Choroid plexus epithelial cell (primary cell): ENCODE results near the gene ALKBH4.

Experiments used
- DNase-seq: peaks from one replicate; pipeline ENCODE4 v3.0.0-alpha.2; 2010; ENCODE audit warnings: low read depth
- H3K4me3 ChIP-seq: 2 replicates; pipeline ENCODE4 v1.5.1; 2011; ENCODE audit warnings: low read depth, mild to moderate bottlenecking, control low read depth, low read length, moderate library complexity
- TF ChIP-seq, protein P1 (sequence below): conservative IDR thresholded peaks from 2 replicates; pipeline ENCODE4 v1.5.1; 2011; ENCODE audit warnings: low read depth, mild to moderate bottlenecking, control low read depth, inconsistent platforms, low read length, moderate library complexity

ALKBH4 gene

DNA sequence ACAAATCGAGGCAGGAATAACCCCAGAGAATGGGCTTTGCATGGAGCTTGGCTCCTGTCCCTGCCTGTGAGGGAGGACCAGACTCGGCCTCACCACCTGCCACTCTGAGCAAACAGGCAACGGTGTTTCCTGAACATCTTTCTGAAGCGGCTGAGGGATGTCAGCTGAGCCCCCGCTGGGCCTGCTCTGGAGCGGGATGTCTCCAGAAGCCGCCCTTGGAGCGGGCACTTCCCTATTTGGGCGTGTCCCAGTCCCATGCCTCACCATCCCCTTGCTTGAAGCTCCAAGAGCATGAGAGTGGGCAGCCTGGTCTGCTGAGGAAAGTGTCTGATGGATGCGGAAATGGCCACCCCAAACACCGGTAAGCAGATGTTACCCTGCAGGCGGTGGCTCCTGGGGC is 10.2 kb downstream of the ALKBH4 start:
- TF ChIP-seq, protein P1, sequence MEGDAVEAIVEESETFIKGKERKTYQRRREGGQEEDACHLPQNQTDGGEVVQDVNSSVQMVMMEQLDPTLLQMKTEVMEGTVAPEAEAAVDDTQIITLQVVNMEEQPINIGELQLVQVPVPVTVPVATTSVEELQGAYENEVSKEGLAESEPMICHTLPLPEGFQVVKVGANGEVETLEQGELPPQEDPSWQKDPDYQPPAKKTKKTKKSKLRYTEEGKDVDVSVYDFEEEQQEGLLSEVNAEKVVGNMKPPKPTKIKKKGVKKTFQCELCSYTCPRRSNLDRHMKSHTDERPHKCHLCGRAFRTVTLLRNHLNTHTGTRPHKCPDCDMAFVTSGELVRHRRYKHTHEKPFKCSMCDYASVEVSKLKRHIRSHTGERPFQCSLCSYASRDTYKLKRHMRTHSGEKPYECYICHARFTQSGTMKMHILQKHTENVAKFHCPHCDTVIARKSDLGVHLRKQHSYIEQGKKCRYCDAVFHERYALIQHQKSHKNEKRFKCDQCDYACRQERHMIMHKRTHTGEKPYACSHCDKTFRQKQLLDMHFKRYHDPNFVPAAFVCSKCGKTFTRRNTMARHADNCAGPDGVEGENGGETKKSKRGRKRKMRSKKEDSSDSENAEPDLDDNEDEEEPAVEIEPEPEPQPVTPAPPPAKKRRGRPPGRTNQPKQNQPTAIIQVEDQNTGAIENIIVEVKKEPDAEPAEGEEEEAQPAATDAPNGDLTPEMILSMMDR, result no peak
- DNase-seq, result no peak
- H3K4me3 ChIP-seq, result no peak overlapping the region

DNA sequence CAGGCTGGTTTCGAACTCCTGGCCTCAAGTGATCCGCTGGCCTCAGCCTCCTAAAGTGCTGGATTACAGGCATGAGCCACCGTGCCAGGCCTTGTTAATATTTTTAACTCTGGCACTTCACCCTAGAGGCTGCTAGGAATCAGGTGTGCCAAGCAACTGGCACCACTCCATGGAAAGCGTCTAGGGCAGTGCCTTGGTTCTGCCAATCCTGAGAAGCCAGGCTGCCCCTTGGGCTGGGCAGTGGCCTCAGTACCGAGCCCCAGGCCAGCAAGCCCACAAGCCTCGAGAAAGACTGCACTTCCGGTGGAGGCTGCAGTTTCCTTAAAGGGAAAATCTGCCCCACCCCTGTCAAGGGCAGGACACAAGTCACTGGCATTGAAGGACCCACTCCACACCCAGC is 11.3 kb downstream of the ALKBH4 start:
- TF ChIP-seq, protein P1, result no peak
- no peak for DNase-seq
- H3K4me3 ChIP-seq, result no peak overlapping the region

DNA sequence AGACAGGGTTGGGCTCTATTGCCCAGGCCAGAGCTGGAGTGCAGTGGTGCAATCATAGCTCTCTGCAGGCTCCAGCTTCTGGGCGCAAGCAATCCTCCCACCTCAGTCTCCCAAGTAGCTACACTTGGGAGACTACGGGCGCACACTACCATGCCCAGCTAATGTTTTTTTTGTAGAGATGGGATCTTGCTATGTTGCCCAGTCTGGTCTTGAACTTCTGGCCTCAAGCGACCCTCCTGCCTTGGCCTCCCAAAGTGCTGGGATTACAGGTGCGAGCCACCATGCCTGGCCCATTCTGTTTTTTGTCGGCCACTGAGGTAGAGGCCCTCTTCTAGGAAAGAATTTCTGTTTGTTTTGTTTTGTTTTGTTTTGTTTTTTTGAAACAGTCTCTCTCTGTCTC is 12.2 kb downstream of the ALKBH4 start:
- DNase-seq, result no peak
- no peak overlapping the region for H3K4me3 ChIP-seq

DNA sequence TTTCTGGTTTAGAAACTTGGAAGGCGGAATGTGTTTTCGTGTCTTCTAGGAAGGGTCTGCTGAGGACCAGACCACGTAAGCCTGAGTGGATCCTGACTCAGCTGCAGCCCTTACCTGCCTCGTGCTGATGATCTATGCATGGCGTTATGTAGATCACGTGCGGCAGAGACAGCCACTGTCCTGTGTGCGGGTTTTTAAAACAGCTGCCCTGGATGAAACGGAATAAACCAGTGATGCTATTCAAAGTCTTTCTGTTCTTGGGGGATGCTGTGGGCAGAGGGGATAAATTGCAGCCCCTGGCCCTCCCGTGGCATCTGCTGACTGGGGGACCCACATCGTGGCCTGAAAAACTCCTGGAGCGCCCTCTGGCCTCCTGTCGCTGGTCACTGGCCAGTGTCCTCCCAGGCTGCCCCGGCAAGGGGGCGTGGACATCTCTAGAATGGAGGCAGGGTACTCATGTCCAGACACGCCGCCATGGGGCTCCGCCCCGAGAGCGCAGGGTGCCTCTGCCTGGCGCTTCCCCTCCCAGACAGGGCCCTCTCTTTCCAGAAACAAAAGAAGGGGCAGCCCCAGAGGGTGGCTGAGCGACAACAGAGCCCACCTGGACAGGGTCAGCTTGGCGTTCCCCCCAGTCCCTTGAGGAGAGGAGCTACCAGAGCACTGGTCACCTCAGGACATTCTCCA is 13.2 kb downstream of the ALKBH4 start:
- TF ChIP-seq, protein P1, result no peak
- DNase-seq, result no peak
- no peak overlapping the region for H3K4me3 ChIP-seq

More for the DNA sequence above, 12.2 kb downstream of the ALKBH4 start:
- TF ChIP-seq, protein P1, result no peak

DNA sequence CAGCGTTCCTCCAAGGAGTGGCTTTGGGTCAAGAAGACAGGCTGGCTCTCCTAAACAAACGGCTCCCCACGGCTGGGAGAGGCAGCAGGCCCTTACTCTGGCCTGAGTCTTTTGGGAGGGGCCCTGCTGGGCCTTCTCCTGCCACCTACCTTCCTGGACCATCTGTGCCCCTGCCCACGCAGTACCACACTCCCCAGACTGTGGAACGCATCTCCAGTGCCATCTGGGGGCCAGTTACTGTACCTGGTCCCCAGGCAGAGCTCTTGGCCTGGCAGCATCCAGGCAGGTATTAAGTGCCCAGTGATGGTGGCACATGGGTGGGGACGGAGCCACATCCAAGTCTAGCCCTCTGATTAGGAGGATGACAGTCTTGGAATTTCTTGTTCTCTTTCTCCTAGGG is 14.4 kb downstream of the ALKBH4 start:
- no peak for DNase-seq
- TF ChIP-seq, protein P1, result peak; percentile 32

DNA sequence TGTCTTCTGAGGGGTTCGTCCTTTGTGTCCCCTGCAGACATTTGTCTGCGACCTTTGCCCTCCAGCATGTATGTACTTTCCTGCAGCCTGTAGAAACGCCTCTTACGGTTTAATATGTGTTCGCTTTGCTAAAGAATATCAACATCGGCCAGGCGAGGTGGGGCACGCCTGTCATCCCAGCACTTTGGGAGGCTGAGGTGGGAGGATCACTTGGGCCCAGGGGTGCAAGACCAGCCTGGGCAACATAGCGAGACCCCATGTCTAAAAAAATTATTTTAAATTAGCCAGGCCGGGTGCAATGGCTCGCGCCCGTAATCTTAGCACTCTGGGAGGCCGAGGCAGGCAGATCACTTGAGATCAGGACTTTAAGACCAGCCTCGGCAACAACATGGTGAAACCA is 15.5 kb downstream of the ALKBH4 start:
- DNase-seq, result no peak
- TF ChIP-seq, protein P1, result no peak
- H3K4me3 ChIP-seq, result no peak overlapping the region

More for the DNA sequence above, 14.4 kb downstream of the ALKBH4 start:
- H3K4me3 ChIP-seq, result no peak overlapping the region

DNA sequence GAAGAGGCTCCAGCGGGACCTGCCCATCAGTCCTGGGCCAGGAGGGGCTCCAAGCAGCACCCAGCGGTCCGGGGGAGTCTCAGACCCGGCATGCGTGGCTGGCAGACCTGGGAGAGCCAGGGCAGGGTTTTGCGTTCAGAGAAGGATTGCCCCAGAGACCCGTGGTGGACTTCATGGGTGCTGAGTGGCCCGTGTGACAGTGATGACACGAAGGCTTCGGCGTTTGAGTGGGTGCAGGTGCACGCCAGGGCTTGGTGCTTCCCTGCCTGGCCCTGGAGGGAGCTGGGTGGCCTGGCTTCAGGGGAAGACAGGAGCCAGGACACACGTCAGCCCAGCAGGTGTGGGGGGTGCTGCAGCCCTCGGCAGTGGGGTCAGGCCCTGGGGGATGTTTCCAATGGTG is 17.4 kb downstream of the ALKBH4 start:
- no peak for DNase-seq
- TF ChIP-seq, protein P1, result no peak
- H3K4me3 ChIP-seq, result no peak overlapping the region
